Measurements from ENCODE around the gene HSPA6. TPM values are rescaled to one million over a fixed set of nuclear protein-coding genes. Genes with fewer than 3 reads are reported as not detected.

The HSPA6 gene
- total and polyA plus RNA-seq, 10 of the 15 experiments (the other 5 are each of a cell fraction or from before 2014, with no cell fraction given): 0.05 to 8.8 (median 0.66) TPM

GRCh38 chr1:161539731-161540569 lies 15.6 kb downstream of the HSPA6 start (continued):
- TF ChIP-seq ETV6 (conservative IDR thresholded peaks at IDR 0.05 in 1 of 2, IDR thresholded peaks at IDR 0.05 in 1 of 2; ENCODE audit: borderline replicate concordance in 1 of 2, low read depth in 1 of 2) (peak in 1 of 2 experiments; percentile 55; a peak in 1 of 4 replicates), RAD51 (IDR thresholded peaks at IDR 0.05) (0 out of 2 replicates have a peak, but pooled peaks have one; percentile 13), MEF2B (IDR thresholded peaks at IDR 0.05; ENCODE audit: partially characterized antibody, poor library complexity, severe bottlenecking) (peak; percentile 54), MTA2 (IDR thresholded peaks at IDR 0.05; ENCODE audit: low read depth) (peak; percentile 69), ZNF217 (IDR thresholded peaks at IDR 0.05) (peak; percentile 97), IKZF2 (IDR thresholded peaks at IDR 0.05) (peak; percentile 85 to 88), NR2F1 (conservative IDR thresholded peaks at IDR 0.05) (peak; percentile 71), KLF5 (IDR thresholded peaks at IDR 0.05; ENCODE audit: partially characterized antibody) (peak; percentile 86), PML (IDR thresholded peaks at IDR 0.05; ENCODE audit: low read length) (peak; percentile 58; the same call in 1 of the 2 replicates), CBFB (IDR thresholded peaks at IDR 0.05; ENCODE audit: low read depth) (peak; percentile 83), RUNX3 (IDR thresholded peaks at IDR 0.05; ENCODE audit: low read length) (peak; percentile 88), RAD21 (IDR thresholded peaks at IDR 0.05; ENCODE audit: insufficient read depth, low read depth, low read length) (peak; percentile 29; the same call in 1 of the 2 replicates), RELB (IDR thresholded peaks at IDR 0.05; ENCODE audit: low read depth) (peak; percentile 65), BHLHE40 (IDR thresholded peaks at IDR 0.05; ENCODE audit: borderline replicate concordance in 1 of 2, low read depth in 2 of 2, low read length in 1 of 2) (peak; percentile 36 to 68), EED (IDR thresholded peaks at IDR 0.05; ENCODE audit: low read depth) (peak; percentile 62; the same call in 1 of the 2 replicates), IRF5 (IDR thresholded peaks at IDR 0.05; ENCODE audit: borderline replicate concordance) (peak; percentile 74), ZBTB40 (IDR thresholded peaks at IDR 0.05; ENCODE audit: borderline replicate concordance) (peak; percentile 78; the same call in 1 of the 2 replicates), NKRF (conservative IDR thresholded peaks at IDR 0.05) (peak; percentile 55), ZNF207 (IDR thresholded peaks at IDR 0.05; ENCODE audit: borderline replicate concordance) (peak; percentile 88), CREB1 (IDR thresholded peaks at IDR 0.05; ENCODE audit: low read depth) (peak; percentile 68)

Data from GM12878 (cell line).